Tibial artery (tissue), 4 donors: Measurements from ENCODE around the gene KIF18B.

ENCODE experiments used
- DNase-seq, 2 donors: peaks; one replicate each; pipeline ENCODE4 v3.0.0-alpha.2; 2019
- H3K27ac ChIP-seq, 2 donors: fragments of 200-600 bp; sonication (generic) in 1 of 2; 1 replicate in 1 of 2; 2 replicates in 1 of 2; pipeline ENCODE4 v1.5.1; 2018 to 2019; ENCODE audit warnings: mild to moderate bottlenecking in 1 of 2
- H3K27me3 ChIP-seq, 2 donors: fragments of 200-600 bp; sonication (generic) in 1 of 2; one replicate each; pipeline versions ENCODE4 v1.5.1 to v1.6.0; 2016 to 2019
- H3K36me3 ChIP-seq, 3 donors: fragments of 200-600 bp; sonication (generic) in 2 of 3; one replicate each; pipeline ENCODE4 v1.5.1; 2016 to 2019; ENCODE audit warnings: mild to moderate bottlenecking in 2 of 3
- H3K4me1 ChIP-seq, 4 donors: fragments of 200-600 bp; sonication (generic) in 2 of 4; 1 replicate in 3 of 4; 2 replicates in 1 of 4; pipeline ENCODE4 v1.5.1; 2016 to 2019
- H3K4me3 ChIP-seq, 2 donors: fragments of 200-600 bp; sonication (generic) in 1 of 2; 1 replicate in 1 of 2; 2 replicates in 1 of 2; pipeline ENCODE4 v1.5.1; 2018 to 2019; ENCODE audit warnings: mild to moderate bottlenecking in 2 of 2
- H3K9me3 ChIP-seq, 3 donors: fragments of 200-600 bp; sonication (generic) in 1 of 3; one replicate each; pipeline ENCODE4 v1.5.1; 2016 to 2019
- intact Hi-C: fragments of 100-400 bp; cut with DNase I; formaldehyde crosslinking; loops from one replicate; pipeline ENCODE4 v1.15.0; 2023; ENCODE audit warnings: low total_unique reads
- TF ChIP-seq, protein P1 (sequence below), 2 experiments: fragments of 200-600 bp in 1 of 2; fragments of 450-650 bp in 1 of 2; IDR thresholded peaks; one replicate each; pipeline ENCODE4 v1.5.1; 2017 to 2019; ENCODE audit warnings: antibody characterized with exemption in 2 of 2, mild to moderate bottlenecking in 1 of 2, moderate library complexity in 1 of 2

The KIF18B gene

GRCh38 chr17:44935116-44935515 is 12.5 kb downstream of the KIF18B start:
- Histone ChIP-seq H3K27me3 (no peaks in the 10 kb centered on the region), H3K36me3 (no peaks in the 10 kb centered on the region), H3K9me3 (peaks cover 0 to 5% (median 0%) of the 10 kb centered on the region in 3 donors), H3K4me3 (no peak overlapping the region), H3K4me1 (no peaks in the 10 kb centered on the region), H3K27ac (no peak overlapping the region)
- peak in 1 of 2 donors; percentile 44 for DNase-seq
- TF ChIP-seq, protein P1, sequence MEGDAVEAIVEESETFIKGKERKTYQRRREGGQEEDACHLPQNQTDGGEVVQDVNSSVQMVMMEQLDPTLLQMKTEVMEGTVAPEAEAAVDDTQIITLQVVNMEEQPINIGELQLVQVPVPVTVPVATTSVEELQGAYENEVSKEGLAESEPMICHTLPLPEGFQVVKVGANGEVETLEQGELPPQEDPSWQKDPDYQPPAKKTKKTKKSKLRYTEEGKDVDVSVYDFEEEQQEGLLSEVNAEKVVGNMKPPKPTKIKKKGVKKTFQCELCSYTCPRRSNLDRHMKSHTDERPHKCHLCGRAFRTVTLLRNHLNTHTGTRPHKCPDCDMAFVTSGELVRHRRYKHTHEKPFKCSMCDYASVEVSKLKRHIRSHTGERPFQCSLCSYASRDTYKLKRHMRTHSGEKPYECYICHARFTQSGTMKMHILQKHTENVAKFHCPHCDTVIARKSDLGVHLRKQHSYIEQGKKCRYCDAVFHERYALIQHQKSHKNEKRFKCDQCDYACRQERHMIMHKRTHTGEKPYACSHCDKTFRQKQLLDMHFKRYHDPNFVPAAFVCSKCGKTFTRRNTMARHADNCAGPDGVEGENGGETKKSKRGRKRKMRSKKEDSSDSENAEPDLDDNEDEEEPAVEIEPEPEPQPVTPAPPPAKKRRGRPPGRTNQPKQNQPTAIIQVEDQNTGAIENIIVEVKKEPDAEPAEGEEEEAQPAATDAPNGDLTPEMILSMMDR (IDR thresholded peaks at IDR 0.05): no peak
- intact Hi-C loops: no loop called here

- intact Hi-C loops: no loop called here
- Histone ChIP-seq H3K27ac (no peak overlapping the region), H3K4me3 (no peak overlapping the region), H3K36me3 (no peaks in the 10 kb centered on the region), H3K27me3 (no peaks in the 10 kb centered on the region), H3K9me3 (peaks cover 0 to 5% (median 0%) of the 10 kb centered on the region in 3 donors), H3K4me1 (no peaks in the 10 kb centered on the region)
- peak in 1 of 2 donors; percentile 34 for DNase-seq
- TF ChIP-seq, protein P1 (IDR thresholded peaks at IDR 0.05): no peak
Observed at GRCh38 chr17:44934745-44935105, 12.8 kb downstream of the KIF18B start.

- intact Hi-C loops: no loop called here
- Histone ChIP-seq H3K27ac (no peak overlapping the region), H3K4me1 (no peaks in the 10 kb centered on the region), H3K36me3 (no peaks in the 10 kb centered on the region), H3K4me3 (no peak overlapping the region), H3K9me3 (peaks cover 0 to 5% (median 0%) of the 10 kb centered on the region in 3 donors), H3K27me3 (no peaks in the 10 kb centered on the region)
- peak in 1 of 2 donors; percentile 49 for DNase-seq
- TF ChIP-seq, protein P1 (IDR thresholded peaks at IDR 0.05): no peak
Observed at GRCh38 chr17:44933824-44934744, 13.5 kb downstream of the KIF18B start.

GRCh38 chr17:44932787-44933097 is 14.8 kb downstream of the KIF18B start:
- intact Hi-C loops: no loop called here
- TF ChIP-seq, protein P1 (IDR thresholded peaks at IDR 0.05): no peak
- no peaks in the 10 kb centered on the region for H3K4me1 ChIP-seq
- H3K9me3 ChIP-seq: no peaks in the 10 kb centered on the region
- H3K36me3 ChIP-seq: no peaks in the 10 kb centered on the region
- DNase-seq: peak in 1 of 2 donors; percentile 56
- H3K27me3 ChIP-seq: no peaks in the 10 kb centered on the region
- no peak overlapping the region for H3K4me3 ChIP-seq
- H3K27ac ChIP-seq: no peak overlapping the region

- no peak overlapping the region for H3K4me3 ChIP-seq
- no peak overlapping the region for H3K27ac ChIP-seq
- no peaks in the 10 kb centered on the region for H3K4me1 ChIP-seq
- peak in 1 of 2 donors; percentile 31 for DNase-seq
- H3K36me3 ChIP-seq: no peaks in the 10 kb centered on the region
- intact Hi-C loops: no loop called here
- no peaks in the 10 kb centered on the region for H3K9me3 ChIP-seq
- no peaks in the 10 kb centered on the region for H3K27me3 ChIP-seq
- TF ChIP-seq, protein P1 (IDR thresholded peaks at IDR 0.05): no peak
Observed at GRCh38 chr17:44932096-44932786, 15.3 kb downstream of the KIF18B start.
